Measurements from ENCODE around the gene SFTA2.

- TF ChIP-seq POLR2A (IDR thresholded peaks at IDR 0.05) (no peak), POLR2AphosphoS5 (IDR thresholded peaks at IDR 0.05) (no peak)
- TF ChIP-seq, protein P1, sequence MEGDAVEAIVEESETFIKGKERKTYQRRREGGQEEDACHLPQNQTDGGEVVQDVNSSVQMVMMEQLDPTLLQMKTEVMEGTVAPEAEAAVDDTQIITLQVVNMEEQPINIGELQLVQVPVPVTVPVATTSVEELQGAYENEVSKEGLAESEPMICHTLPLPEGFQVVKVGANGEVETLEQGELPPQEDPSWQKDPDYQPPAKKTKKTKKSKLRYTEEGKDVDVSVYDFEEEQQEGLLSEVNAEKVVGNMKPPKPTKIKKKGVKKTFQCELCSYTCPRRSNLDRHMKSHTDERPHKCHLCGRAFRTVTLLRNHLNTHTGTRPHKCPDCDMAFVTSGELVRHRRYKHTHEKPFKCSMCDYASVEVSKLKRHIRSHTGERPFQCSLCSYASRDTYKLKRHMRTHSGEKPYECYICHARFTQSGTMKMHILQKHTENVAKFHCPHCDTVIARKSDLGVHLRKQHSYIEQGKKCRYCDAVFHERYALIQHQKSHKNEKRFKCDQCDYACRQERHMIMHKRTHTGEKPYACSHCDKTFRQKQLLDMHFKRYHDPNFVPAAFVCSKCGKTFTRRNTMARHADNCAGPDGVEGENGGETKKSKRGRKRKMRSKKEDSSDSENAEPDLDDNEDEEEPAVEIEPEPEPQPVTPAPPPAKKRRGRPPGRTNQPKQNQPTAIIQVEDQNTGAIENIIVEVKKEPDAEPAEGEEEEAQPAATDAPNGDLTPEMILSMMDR (IDR thresholded peaks at IDR 0.05) = no peak
Observed at GRCh38 chr6:30882204-30882758, 49.7 kb downstream of the SFTA2 start.

Data from sigmoid colon (tissue), 4 donors.